ENCODE results near the gene MEF2D.

MEF2D gene

DNA sequence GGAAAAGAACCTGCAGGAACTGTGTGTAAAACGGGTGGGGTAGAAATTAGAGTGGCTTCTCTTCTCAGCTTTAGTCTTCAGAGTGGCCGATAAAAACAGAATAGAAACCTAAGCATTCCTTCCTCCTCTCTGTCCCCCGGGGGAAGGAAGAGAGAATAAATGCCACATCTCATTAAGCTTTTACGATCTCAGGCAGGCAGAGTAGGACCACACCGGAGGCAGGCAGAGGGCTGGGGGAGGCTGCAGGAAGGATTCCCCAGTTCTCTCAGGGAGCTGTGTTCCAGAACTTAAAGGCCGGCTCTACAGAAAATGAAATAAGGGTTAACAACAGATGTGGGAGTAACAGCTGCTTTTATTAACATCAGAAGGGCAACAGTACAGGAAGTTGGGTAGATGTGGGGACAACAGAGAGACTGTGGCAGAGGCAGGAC lies 24.5 kb upstream of the MEF2D start:
- no peak for DNase-seq (ENCODE audit: low read depth in 2 of 2, low spot score in 1 of 2)

DNA sequence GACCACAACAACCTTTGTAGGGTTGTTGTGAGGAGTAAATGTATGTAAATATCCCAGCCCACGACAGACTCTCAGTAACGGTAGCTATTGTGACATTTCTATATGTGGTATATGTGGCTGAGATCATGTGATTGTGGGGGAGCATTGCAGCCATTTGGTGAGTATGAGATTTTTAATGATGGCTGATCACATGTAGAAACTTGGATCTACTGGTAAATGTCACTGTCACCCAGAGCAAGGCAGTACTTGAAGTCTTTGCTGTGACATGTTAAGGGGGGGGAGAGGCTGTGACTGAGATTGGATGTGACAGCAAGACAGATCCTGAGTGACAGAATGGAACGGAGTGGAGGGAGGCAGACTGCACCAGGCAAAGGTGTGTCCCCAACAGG lies 23.9 kb upstream of the MEF2D start:
- DNase-seq (ENCODE audit: low read depth in 2 of 2, low spot score in 1 of 2) = no peak

DNA sequence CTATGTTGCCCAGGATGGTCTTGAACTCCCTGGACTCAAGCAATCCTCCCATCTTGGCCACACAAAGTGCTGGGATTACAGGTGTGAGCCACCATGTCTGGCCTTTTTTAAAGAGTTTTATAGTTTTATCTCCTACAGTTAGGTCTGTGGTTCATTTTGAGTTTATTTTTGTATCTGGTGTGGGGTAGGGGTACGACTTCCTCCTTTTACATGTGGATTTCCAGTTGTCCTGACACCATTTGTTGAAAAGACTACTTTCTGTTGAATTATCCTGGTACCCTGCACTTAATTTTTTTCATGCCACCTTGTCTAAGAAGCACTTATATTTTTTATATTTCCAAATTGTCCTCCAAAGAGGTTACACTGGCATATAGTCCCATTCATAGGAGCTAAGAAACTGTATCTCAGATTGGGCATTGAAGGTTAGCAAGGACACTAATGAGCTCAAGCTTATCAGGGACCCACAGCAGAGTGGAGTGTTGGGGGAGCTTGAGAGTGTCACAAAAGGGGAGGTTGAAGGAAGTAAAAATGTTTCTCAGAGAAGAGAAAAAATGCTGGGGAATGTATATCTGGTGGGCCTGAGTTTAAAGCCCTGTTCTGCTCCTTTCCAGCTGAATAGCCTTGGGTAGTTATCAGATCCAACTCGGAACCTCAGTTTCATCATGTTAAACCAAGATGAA lies 23.4 kb upstream of the MEF2D start:
- no peak for DNase-seq (ENCODE audit: low read depth in 2 of 2, low spot score in 1 of 2)

DNA sequence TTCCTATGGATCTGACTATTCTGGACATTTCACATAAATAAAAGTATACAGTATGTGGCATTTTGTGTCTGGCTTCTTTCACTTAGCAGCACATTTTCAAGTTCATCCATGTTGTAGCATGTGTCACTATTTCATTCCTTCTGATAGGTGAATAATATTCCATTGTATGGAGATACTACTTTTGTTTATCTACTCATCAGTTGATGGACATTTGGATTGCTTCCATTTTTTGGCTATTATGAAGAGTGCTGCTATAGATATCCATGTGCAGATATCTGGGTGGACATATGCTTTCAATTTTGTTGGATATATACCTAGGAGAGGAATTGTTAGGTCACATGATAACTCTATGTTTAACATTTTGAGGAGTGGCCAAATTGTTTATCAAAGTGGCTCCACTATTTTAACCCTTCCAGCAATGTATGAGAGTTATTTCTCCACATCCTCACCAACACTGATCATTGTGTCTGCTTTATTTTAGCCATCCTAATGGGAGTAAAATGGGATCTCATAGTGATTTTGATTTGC lies 21.9 kb upstream of the MEF2D start:
- no peak for DNase-seq (ENCODE audit: low read depth in 2 of 2, low spot score in 1 of 2)

GRCh38 chr1:156517748-156518147 lies 17.2 kb upstream of the MEF2D start:
- DNase-seq (ENCODE audit: low read depth in 2 of 2, low spot score in 1 of 2) = no peak

DNA sequence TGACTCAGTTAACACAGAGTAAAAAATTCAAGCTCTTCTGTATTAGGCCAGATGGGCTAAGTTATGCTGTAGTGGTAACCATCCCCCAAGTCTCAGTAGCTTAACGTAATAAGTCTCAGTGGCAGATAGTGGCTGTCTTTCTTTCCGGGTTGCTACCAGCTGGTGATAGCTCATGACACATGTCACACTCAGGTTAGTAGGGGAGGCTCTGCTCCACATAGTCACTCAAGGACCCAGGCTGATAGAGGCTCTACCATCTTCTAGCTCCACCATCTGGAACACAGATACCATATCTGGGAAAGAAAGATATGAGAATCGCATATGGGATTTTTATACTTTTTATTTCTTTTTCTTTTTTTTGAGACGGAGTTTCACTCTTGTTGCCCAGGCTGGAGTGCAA lies 16.2 kb upstream of the MEF2D start:
- DNase-seq (ENCODE audit: low read depth in 2 of 2, low spot score in 1 of 2) = no peak

- DNase-seq (ENCODE audit: low read depth in 2 of 2, low spot score in 1 of 2) = no peak
Measured at GRCh38 chr1:156515956-156516355, 15.4 kb upstream of the MEF2D start.

DNA sequence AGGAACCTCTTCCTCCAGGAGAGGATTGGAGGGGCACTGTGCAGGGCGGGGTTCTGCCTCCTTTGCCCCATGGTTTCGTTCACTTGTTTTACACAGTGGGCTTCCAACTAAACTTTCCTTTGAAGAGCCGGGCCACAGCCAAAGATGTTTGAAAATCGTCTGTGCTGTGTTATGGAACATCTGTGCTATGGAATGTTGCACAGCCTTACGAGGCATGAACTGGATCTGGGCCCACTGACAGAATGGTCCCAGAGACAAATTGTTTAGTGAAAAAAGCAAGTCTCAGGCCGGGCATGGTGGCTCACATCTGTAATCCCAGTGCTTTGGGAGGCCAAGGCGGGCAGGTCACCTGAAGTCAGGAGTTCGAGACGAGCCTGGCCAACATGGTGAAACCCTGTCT lies 12.6 kb upstream of the MEF2D start:
- DNase-seq (ENCODE audit: low read depth in 2 of 2, low spot score in 1 of 2) = no peak

- DNase-seq (ENCODE audit: low read depth in 2 of 2, low spot score in 1 of 2) = no peak
Measured at GRCh38 chr1:156511644-156512043, 11.1 kb upstream of the MEF2D start.

- no peak for DNase-seq (ENCODE audit: low read depth in 2 of 2, low spot score in 1 of 2)
Measured at GRCh38 chr1:156510709-156511108, 10.1 kb upstream of the MEF2D start.

- no peak for DNase-seq (ENCODE audit: low read depth in 2 of 2, low spot score in 1 of 2)
Measured at GRCh38 chr1:156509424-156510034, 9.0 kb upstream of the MEF2D start.

DNA sequence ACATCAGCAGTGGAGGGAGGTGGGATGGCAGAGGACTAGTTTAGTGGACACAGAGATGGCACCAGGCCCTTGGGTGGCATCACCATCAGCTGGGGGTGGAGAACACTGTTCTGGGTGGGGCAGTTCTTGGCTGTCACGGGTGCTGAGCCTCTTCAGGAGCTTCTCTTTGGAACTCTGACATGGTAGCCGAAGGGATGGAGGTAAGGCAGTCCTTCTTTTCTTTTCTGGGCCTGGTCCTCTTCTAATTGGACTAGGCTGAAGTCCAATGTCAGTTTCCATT lies 8.3 kb upstream of the MEF2D start:
- DNase-seq (ENCODE audit: low read depth in 2 of 2, low spot score in 1 of 2) = no peak

GRCh38 chr1:156508205-156508954 lies 7.8 kb upstream of the MEF2D start:
- DNase-seq (ENCODE audit: low read depth in 2 of 2, low spot score in 1 of 2) = no peak

DNA sequence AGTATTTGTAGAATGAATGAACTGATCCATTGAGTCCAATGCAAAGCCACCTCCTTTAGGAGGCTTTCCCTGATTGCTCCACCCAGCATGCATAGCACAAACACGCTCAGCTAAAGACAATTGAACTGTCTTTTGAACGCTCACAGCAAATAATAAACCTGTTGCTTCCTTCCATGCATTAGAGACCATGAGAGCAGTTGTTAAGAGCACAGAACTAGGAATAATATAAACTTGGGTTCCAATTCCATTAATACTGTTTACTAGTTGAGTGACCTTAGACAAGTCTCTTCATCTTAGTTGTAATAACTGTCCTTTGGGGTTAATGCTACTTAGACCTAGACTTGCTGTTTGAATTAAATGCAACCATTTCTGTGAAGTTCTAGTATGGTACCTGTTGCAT lies 5.9 kb upstream of the MEF2D start:
- DNase-seq (ENCODE audit: low read depth in 2 of 2, low spot score in 1 of 2) = no peak

GRCh38 chr1:156505679-156506298 lies 5.2 kb upstream of the MEF2D start:
- no peak for DNase-seq (ENCODE audit: low read depth in 2 of 2, low spot score in 1 of 2)

GRCh38 chr1:156504821-156505678 lies 4.5 kb upstream of the MEF2D start:
- peak; percentile 94 to 98 for DNase-seq (ENCODE audit: low read depth in 2 of 2, low spot score in 1 of 2)

DNA sequence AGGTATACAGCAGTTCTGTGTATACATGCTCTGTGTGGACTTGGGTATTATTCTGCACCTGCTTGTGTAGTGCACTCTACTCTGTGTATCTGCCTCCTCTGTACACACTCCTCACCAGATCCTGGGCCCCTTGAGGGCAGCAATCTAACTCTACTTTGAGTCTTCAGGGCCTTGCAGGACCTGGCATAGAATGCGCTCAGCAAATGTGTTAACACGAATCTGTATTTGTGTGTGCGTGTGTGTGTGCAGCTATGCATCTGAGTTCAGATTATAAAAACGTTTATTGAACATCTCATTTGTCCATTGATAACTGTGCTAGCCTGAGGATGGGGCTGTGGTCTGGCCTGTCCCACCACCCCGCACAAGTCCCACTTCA lies 3.9 kb upstream of the MEF2D start:
- no peak for DNase-seq (ENCODE audit: low read depth in 2 of 2, low spot score in 1 of 2)

- no peak for DNase-seq (ENCODE audit: low read depth in 2 of 2, low spot score in 1 of 2)
Measured at GRCh38 chr1:156503698-156504437, 3.3 kb upstream of the MEF2D start.

- DNase-seq (ENCODE audit: low read depth in 2 of 2, low spot score in 1 of 2) = no peak
Measured at GRCh38 chr1:156502894-156503697, 2.5 kb upstream of the MEF2D start.

Data from stimulated activated CD8-positive, alpha-beta memory T cell treated with anti-CD3 and anti-CD28 coated beads, Interleukin-4, amount 100 ng/mL, for 4 hours (primary cell).